Measurements from ENCODE around the gene AOPEP.

DNA sequence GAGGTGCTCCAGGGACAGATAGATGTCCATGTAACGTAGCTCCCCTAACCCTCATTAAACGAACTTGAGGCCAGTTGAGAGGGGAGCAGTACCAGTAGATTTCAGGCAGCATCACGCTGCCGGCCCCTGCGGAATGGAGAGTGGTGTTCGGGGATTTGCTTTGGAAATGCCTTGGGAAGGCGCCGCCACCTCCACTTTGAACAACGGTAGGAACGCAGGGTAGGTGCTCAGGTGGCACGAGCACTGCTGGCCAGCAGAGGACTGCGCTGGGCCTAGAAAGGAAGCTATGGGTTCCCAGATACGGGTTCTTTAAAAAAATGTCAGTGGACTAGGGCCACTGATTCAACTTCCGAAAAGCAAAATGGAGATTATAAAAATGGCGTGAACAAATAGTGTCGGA, 319.3 kb downstream of the AOPEP start:
- TF ChIP-seq CTCF (IDR thresholded peaks at IDR 0.05) (no peak), POLR2A (IDR thresholded peaks at IDR 0.05) (no peak)

Measured in heart left ventricle (tissue), 13 donors.